Stimulated activated CD4-positive, alpha-beta T cell treated with anti-CD3 and anti-CD28 coated beads, Interleukin-1b, Interleukin-23, amount 100 ng/mL, for 1 hour (primary cell): ENCODE data around the gene LRRC8D.
"Not testable (repeated sequence)": the region's sequence is repeated elsewhere in the genome, so short reads cannot be mapped to it uniquely, and the experiment has no call there.

ENCODE experiments used
- DNase-seq, 2 donors: peaks; one replicate each; pipeline ENCODE4 v3.0.0-alpha.2; 2020; ENCODE audit warnings: low read depth in 2 of 2

Gene LRRC8D

DNA sequence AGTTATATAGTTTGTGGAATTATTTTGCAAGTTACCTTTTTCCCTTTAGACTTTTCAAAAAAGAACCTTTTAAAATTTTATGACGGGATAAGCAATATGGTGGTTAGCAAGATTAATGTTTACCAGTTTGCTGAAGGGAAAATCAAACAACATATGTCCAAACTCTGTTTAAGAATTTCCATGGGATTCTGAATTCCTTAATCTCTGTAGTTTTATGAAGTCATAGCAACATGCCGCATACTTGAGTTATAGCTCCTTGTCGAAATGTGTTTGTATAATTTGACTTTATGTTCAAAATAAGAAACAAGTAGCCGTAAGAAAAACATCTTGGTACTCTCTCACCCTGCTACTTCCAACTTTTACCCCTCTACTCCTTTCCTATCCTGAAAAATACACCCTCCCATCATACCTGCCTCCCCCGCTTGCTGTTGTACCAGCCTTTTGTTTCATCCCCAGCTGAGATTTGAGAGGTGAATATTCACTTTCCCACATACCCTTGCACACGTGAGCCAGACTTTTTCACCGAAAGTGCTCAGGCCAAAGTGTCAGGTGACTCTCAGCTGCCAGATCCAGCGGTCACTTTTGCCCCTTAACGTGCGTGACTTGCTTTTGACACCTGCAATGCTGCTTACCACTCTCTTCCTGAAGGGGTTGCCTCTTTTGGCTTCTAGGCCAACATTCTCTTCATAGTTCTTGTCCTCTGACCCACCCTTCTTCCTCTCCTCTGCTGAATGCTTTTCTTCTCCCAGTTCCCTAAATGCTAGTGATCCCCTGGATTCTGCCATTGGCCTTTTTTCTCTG is 90.6 kb downstream of the LRRC8D start:
- no peak for DNase-seq

DNA sequence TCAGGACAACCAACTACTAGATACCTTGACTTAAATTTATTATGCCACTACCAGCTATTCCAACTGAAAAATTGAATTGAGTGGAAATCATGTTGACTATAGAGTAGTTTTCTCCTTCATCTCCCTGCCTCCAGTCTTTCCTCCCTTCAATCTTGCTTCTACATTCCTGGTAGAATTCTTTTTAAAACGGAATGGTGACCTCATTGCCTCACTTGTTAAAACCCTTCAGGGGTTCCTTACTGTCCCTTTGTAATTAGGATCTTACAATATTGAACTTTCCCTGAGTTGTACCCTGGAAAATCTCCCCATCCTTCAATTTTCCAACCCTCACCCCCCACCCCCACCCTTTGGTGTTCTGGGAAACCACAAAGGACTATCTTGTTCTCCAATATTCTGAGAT is 91.2 kb downstream of the LRRC8D start:
- DNase-seq, result no peak

- DNase-seq, result no peak
These were observed 92.7 kb downstream of the LRRC8D start for GRCh38 chr1:89913353-89914095.

DNA sequence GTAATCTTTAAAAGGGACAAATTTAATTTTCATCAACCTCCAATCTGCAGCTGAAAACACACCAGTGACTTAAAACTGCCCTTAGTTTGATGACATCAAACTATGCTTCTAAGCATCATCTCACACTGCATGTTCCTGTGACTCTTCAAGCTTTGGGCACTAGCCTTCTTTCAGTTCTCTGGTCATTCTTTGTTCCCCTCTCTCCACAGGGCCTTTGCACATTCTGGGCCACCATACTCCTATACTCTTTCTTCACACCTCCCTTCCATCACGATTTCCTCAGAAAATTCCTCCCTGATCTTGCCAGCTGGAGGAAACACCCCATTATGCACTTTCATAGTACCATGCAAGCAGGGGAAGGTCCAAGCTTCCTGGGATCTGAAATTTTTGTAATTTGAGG is 96.5 kb downstream of the LRRC8D start:
- no peak for DNase-seq

GRCh38 chr1:89918127-89918793 is 97.4 kb downstream of the LRRC8D start:
- no peak for DNase-seq

- DNase-seq, result no peak
These were observed 97.9 kb downstream of the LRRC8D start for GRCh38 chr1:89918794-89919155.

DNA sequence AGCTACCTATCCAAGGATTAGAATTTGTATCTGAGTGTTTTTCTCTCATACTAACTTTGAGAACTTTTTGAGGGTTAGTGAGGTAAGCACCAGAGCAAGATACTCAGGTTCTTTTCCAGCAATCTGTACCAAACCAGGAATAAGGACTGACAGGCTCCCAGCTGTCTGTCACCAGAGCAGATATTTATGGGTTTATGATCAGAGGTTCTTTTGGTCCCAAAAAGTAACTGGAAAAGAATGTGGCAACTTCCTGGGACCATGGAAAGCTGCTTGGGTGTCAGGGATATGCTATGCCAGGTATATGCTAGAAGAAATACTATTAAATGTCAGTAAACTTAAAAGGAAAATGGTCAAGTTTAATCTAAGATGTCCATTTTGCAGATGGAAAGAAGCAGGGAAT is 98.3 kb downstream of the LRRC8D start:
- no peak for DNase-seq

DNA sequence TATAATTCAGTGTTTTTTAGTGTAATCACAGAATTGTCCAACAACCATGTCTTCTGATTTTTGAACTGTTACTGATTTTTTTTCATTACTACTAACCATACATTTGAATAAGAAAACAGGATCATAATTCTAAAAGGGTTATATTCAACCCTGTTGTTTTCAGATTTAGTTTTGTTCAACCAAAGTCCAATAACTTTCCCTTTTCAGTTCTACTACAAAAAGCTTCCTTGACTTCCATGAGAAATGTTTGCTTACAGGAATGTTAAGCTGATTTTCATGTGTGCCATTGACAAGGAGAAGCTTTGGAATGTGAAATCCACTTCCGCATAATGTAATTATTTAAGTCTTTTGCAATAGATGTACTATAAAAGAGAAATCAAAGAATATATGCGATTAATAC is 102.1 kb downstream of the LRRC8D start:
- DNase-seq, result no peak

- no peak for DNase-seq
These were observed 102.7 kb downstream of the LRRC8D start for GRCh38 chr1:89923517-89923916.

DNA sequence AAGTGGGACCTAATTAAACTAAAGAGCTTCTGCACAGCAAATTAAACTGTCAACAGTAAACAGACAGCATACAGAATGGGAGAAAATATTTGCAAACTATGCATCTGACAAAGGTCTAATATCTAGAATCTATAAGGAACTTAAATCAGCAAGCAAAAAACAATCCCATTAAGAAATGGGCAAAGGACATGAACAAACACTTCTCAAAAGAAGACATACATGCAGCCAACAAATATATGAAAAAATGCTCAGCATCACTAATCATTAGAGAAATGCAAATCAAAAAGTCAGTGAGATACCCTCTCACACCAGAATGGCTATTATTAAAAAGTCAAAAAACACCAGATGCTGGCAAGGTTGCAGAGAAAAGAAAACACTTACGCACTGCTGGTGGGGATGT is 103.2 kb downstream of the LRRC8D start:
- not testable (repeated sequence) for DNase-seq

DNA sequence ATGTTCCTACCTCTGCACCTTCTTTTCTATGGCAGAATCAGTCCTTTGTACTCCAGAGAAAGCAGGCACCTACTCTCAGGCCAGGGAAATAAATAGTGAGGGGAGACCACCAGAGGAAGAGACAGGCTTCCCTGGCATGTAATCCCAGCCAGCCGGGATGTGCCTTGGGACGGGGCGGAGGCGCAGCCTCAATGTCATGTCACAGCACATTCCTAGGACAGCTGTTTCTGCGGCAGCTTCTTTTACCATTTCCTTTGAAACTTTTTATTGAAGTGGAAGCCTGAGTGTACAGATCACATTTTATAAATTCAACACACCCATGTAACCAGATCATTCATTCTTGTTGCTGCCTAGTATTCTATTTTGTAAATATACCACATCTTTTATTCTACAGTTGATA is 106.2 kb downstream of the LRRC8D start:
- no peak for DNase-seq

DNA sequence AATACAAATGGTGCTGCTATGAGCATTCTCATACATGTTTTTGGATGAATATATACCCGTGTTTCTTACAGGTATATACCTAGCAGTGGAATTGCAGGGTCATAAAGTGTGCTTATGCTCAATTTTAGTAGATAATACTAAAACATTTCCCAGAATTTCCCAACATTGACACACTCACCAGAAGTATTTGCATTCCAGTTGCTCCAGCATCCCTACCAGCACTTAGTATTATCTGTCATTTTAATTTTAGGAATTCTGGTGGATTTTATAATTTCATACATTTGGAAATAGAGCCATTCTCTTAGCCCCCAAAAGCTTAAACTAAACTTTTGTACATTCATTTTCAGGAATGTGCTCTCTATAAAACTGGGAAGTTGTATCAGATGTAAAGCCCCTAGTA is 106.6 kb downstream of the LRRC8D start:
- DNase-seq, result no peak

GRCh38 chr1:89928506-89928905 is 107.7 kb downstream of the LRRC8D start:
- DNase-seq, result no peak

DNA sequence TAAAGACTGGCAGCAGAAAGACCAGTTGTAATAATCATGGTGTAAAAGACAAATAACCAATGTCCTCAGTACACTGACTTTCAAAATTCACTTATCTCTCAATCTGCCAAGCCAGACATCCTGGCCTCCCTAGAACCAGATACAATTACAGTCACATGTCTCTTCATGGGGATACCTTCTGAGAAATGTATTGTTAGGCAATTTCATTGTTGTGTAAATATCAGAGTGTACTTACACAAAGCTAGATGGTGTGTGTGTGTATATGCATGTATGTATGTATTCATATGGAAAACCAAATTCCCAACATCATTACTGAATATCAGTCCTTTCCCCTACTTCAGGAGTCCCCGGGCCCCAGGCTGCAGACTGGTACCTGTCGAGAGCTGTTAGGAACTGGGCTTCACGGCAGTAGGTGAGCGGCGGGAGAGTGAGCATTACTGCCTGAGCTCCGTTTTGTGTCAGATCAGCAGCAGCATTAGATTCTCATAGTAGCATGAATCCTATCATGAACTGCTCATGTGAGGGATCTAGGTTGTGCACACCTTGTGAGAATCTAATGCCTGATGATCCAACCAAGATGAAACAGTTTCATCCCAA is 108.7 kb downstream of the LRRC8D start:
- DNase-seq, result no peak

DNA sequence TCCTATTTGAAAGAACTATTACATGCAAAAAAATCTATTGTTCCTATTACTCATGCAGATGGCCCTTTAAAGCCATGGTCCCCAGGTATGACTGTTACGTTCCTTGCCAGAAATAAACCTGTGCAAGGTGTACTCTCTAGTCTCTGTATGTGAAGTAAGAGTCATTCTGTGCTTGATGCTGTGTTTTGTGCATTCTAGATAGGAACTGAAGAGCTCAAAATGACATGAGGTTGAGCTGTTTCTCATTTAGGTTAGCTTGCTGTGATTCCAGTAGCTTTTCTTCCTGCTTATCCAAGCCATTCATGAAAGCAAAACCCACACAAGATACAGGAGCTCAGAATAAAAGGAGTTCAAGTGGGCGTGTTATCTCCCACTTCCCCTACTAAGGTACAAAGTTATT is 109.7 kb downstream of the LRRC8D start:
- DNase-seq, result no peak

DNA sequence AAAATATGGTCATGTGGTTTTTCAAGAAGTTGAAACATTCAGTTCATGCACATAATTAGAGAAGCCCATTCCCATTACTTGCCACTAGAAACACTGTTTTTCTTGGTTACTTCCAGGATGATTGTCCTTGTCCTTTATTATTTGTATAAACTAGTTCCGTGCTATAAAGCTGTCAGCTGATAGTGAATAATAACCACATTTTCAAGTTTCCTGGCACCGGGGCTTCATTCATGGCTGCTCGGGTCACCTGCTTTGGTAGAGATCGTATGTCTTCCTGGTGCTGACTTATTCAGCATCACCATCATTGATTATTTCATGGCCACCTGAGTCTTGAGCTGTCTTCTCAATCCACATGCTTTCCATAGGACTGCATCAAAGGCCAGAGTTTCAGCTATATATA is 111.1 kb downstream of the LRRC8D start:
- DNase-seq, result no peak

- DNase-seq, result no peak
These were observed 111.9 kb downstream of the LRRC8D start for GRCh38 chr1:89932598-89933364.

GRCh38 chr1:89934461-89934860 is 113.6 kb downstream of the LRRC8D start:
- no peak for DNase-seq

GRCh38 chr1:89935235-89935634 is 114.4 kb downstream of the LRRC8D start:
- DNase-seq, result no peak

- DNase-seq, result no peak
These were observed 115.9 kb downstream of the LRRC8D start for GRCh38 chr1:89936694-89937093.

DNA sequence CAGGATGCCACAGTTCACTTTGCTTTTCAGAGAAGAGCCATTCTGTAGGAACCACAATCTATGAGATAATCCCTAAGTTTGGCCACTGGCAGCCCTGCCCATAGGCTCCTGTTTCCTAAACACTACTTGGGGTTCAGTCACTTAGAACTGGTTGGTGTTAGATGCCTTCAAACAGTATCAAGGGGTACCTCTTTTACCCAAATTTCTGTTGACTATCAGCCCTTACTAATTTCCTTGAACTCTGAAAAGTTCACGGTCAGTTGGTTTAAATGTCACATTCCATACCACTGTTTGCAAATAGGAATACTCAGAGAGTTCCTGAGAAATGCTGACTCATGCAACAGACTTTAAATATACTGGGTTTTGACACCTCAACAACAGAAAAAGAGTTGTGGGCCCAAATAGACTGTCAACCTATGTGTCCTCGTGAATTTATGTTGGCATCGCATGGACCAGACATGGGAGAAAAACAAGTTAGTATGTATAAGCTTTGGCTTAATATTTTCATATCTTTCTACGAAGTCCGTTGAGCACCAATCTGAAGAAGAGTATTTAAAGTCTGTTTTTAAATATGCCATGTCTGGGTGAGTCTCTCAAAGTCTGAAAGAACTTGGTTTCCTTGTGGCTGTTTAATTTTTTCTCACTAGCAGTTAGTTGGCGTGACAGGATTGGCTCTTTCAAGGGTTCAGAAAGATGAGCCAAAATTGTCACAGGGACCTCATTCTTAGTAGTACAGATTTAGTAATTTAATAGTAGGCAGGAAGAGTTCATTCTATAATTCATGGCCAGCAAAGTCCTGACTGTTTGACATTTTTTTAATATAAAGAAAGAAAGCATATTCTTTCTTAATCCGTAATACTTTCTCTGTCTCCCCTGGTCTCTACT is 117.6 kb downstream of the LRRC8D start:
- DNase-seq, result no peak
